Measurements from ENCODE around the gene ABHD8. TPM values are rescaled to one million over a fixed set of nuclear protein-coding genes. Genes with fewer than 3 reads are reported as not detected.

The ABHD8 gene
- total and polyA plus RNA-seq, 2 experiments from 2014 or later = 8.7 to 19.1 TPM

GRCh38 chr19:17325881-17326594 is 22.8 kb upstream of the ABHD8 start:
- H2AFZ ChIP-seq = no peak overlapping the region
- no peaks in the 10 kb centered on the region for H3K9me3 ChIP-seq (ENCODE audit: low read depth)
- no peak for TF ChIP-seq EZH2 (IDR thresholded peaks at IDR 0.05; ENCODE audit: insufficient read depth, poor library complexity, severe bottlenecking)
- no peak for TF ChIP-seq EZH2phosphoT487 (IDR thresholded peaks at IDR 0.05; ENCODE audit: insufficient read depth, low read depth)
- H3K4me2 ChIP-seq (ENCODE audit: unreplicated experiment) = no peak overlapping the region
- H3K27me3 ChIP-seq (replicated peaks; ENCODE audit: insufficient read depth) = no peaks in the 10 kb centered on the region
- no peak overlapping the region for H3K9ac ChIP-seq
- WGBS, 2 experiments (ENCODE audit: low coverage in 1 of 2, low lambda C conversion rate in 2 of 2, missing lambda C conversion rate in 2 of 2) = 57 to 60% methylated on average over 17 of the region's 17 CpGs
- in situ Hi-C loops (cut with MboI) = no loop called here
- H3K36me3 ChIP-seq (ENCODE audit: low read depth) = no peaks in the 10 kb centered on the region
- no peaks in the 10 kb centered on the region for H3K4me1 ChIP-seq (ENCODE audit: insufficient read depth)
- H3K79me2 ChIP-seq (ENCODE audit: insufficient read depth) = no peaks in the 10 kb centered on the region
- DNase-seq = no peak
- H3K4me3 ChIP-seq = no peak overlapping the region
- H4K20me1 ChIP-seq (ENCODE audit: insufficient read depth) = no peaks in the 10 kb centered on the region
- no peak overlapping the region for H3K27ac ChIP-seq
- no peaks in the 10 kb centered on the region for H3K9me2 ChIP-seq (ENCODE audit: insufficient read depth)
- 0 out of 2 replicates have a peak, but pooled peaks cover 12% of the 10 kb centered on the region for H3F3A ChIP-seq (ENCODE audit: insufficient read depth)

GRCh38 chr19:17325133-17325532 is 21.9 kb upstream of the ABHD8 start:
- Histone ChIP-seq H3K4me3 (no peak overlapping the region), H4K20me1 (ENCODE audit: insufficient read depth) (no peaks in the 10 kb centered on the region), H2AFZ (no peak overlapping the region), H3K4me2 (ENCODE audit: unreplicated experiment) (no peak overlapping the region), H3K9me3 (ENCODE audit: low read depth) (no peaks in the 10 kb centered on the region), H3K4me1 (ENCODE audit: insufficient read depth) (no peaks in the 10 kb centered on the region), H3K9ac (no peak overlapping the region), H3K27me3 (replicated peaks; ENCODE audit: insufficient read depth) (no peaks in the 10 kb centered on the region), H3K36me3 (ENCODE audit: low read depth) (no peaks in the 10 kb centered on the region), H3K27ac (no peak overlapping the region), H3F3A (ENCODE audit: insufficient read depth) (0 out of 2 replicates have a peak, but pooled peaks cover 12% of the 10 kb centered on the region), H3K79me2 (ENCODE audit: insufficient read depth) (no peaks in the 10 kb centered on the region), H3K9me2 (ENCODE audit: insufficient read depth) (no peaks in the 10 kb centered on the region)
- WGBS, 2 experiments (ENCODE audit: low coverage in 1 of 2, low lambda C conversion rate in 2 of 2, missing lambda C conversion rate in 2 of 2) = 91 to 97% methylated on average over 17 to 20 of the region's 20 CpGs
- TF ChIP-seq EZH2 (IDR thresholded peaks at IDR 0.05; ENCODE audit: insufficient read depth, poor library complexity, severe bottlenecking) = no peak
- no peak for TF ChIP-seq EZH2phosphoT487 (IDR thresholded peaks at IDR 0.05; ENCODE audit: insufficient read depth, low read depth)
- no peak for DNase-seq
- in situ Hi-C loops (cut with MboI) = no loop called here

DNA sequence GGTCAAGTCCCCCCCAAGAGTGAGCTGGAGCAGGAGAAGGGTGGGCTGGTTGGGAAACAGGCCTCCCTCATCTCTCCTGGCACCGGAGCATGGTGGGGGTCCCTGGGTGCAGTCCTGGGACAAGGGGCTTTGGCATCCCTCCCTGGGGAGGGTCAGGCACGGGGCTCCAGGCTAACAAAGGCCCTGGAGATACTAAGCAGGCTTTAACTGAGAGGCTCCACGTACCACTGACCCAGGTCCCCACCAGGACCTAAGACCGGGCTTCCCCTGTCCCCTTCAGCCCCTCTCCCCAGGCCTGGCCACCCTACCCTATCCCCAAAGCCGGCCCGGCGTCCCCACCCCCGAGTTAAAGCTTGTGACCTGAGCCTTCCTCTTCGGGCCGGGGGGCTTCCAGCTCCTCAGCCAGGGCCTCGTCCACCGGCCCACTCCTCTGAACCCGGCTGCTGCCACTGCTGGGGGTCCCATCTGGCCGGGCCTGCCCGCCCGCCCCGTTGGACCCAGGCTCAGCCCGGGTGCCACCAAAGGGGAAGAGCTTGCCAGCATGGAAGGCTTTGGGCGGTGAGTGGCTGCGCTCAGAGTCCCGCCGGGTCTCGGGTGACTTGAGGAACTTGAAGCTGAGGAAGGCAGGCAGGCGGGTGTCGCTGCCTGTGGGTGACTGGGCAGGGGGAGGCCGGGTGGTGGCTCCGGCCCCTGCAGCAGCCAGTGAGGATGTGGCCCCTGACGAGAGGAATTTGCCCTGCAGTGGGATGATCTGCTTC is 21.3 kb upstream of the ABHD8 start:
- H3K9me2 ChIP-seq (ENCODE audit: insufficient read depth) = no peaks in the 10 kb centered on the region
- no peaks in the 10 kb centered on the region for H4K20me1 ChIP-seq (ENCODE audit: insufficient read depth)
- WGBS, 2 experiments (ENCODE audit: low coverage in 1 of 2, low lambda C conversion rate in 2 of 2, missing lambda C conversion rate in 2 of 2) = 85 to 88% methylated on average over 15 to 28 of the region's 28 CpGs
- no peak for TF ChIP-seq EZH2 (IDR thresholded peaks at IDR 0.05; ENCODE audit: insufficient read depth, poor library complexity, severe bottlenecking)
- no peak for TF ChIP-seq EZH2phosphoT487 (IDR thresholded peaks at IDR 0.05; ENCODE audit: insufficient read depth, low read depth)
- in situ Hi-C loops (cut with MboI) = no loop called here
- H3K4me3 ChIP-seq = no peak overlapping the region
- no peak overlapping the region for H3K27ac ChIP-seq
- no peak overlapping the region for H3K4me2 ChIP-seq (ENCODE audit: unreplicated experiment)
- no peak overlapping the region for H2AFZ ChIP-seq
- no peak for DNase-seq
- 0 out of 2 replicates have a peak, but pooled peaks cover 12% of the 10 kb centered on the region for H3F3A ChIP-seq (ENCODE audit: insufficient read depth)
- no peaks in the 10 kb centered on the region for H3K27me3 ChIP-seq (replicated peaks; ENCODE audit: insufficient read depth)
- H3K36me3 ChIP-seq (ENCODE audit: low read depth) = no peaks in the 10 kb centered on the region
- no peaks in the 10 kb centered on the region for H3K9me3 ChIP-seq (ENCODE audit: low read depth)
- H3K4me1 ChIP-seq (ENCODE audit: insufficient read depth) = no peaks in the 10 kb centered on the region
- H3K9ac ChIP-seq = no peak overlapping the region
- no peaks in the 10 kb centered on the region for H3K79me2 ChIP-seq (ENCODE audit: insufficient read depth)

- no peak for DNase-seq
- no peaks in the 10 kb centered on the region for H3K4me1 ChIP-seq (ENCODE audit: insufficient read depth)
- no peaks in the 10 kb centered on the region for H4K20me1 ChIP-seq (ENCODE audit: insufficient read depth)
- H3K4me2 ChIP-seq (ENCODE audit: unreplicated experiment) = no peak overlapping the region
- H3K79me2 ChIP-seq (ENCODE audit: insufficient read depth) = no peaks in the 10 kb centered on the region
- H3K27me3 ChIP-seq (replicated peaks; ENCODE audit: insufficient read depth) = no peaks in the 10 kb centered on the region
- H3K9ac ChIP-seq = no peak overlapping the region
- H3K36me3 ChIP-seq (ENCODE audit: low read depth) = no peaks in the 10 kb centered on the region
- TF ChIP-seq EZH2phosphoT487 (IDR thresholded peaks at IDR 0.05; ENCODE audit: insufficient read depth, low read depth) (no peak), EZH2 (IDR thresholded peaks at IDR 0.05; ENCODE audit: insufficient read depth, poor library complexity, severe bottlenecking) (no peak)
- 0 out of 2 replicates have a peak, but pooled peaks cover 12% of the 10 kb centered on the region for H3F3A ChIP-seq (ENCODE audit: insufficient read depth)
- 27 to 63% methylated on average over 6 to 7 of the region's 7 CpGs for WGBS, 2 experiments (ENCODE audit: low coverage in 1 of 2, low lambda C conversion rate in 2 of 2, missing lambda C conversion rate in 2 of 2)
- no peak overlapping the region for H3K4me3 ChIP-seq
- in situ Hi-C loops (cut with MboI) = no loop called here
- no peaks in the 10 kb centered on the region for H3K9me3 ChIP-seq (ENCODE audit: low read depth)
- no peak overlapping the region for H3K27ac ChIP-seq
- H3K9me2 ChIP-seq (ENCODE audit: insufficient read depth) = no peaks in the 10 kb centered on the region
- H2AFZ ChIP-seq = no peak overlapping the region
Observed at GRCh38 chr19:17323964-17324332, 20.7 kb upstream of the ABHD8 start.

Measured in GM23248 (cell line).